ENCODE results near the gene OR1N2. TPM values are rescaled to one million over a fixed set of nuclear protein-coding genes. Genes with fewer than 3 reads are reported as not detected.
"Not testable (repeated sequence)": the region's sequence is repeated elsewhere in the genome, so short reads cannot be mapped to it uniquely, and the experiment has no call there.

OR1N2 gene
- total RNA-seq, 4 donors from 2014 or later = not detected

DNA sequence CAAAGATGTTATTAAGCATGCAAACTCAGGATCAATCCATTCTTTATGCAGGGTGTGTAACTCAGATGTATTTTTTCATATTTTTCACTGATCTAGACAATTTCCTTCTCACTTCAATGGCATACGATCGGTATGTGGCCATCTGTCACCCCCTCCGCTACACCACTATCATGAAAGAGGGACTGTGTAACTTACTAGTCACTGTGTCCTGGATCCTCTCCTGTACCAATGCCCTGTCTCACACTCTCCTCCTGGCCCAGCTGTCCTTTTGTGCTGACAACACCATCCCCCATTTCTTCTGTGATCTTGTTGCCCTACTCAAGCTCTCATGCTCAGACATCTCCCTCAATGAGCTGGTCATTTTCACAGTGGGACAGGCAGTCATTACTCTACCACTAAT is 33.5 kb upstream of the OR1N2 start:
- Histone ChIP-seq H3K4me3 (no peak overlapping the region), H3K36me3 (no peaks in the 10 kb centered on the region), H3K4me1 (no peaks in the 10 kb centered on the region), H3K27me3 (no peaks in the 10 kb centered on the region), H3K27ac (no peak overlapping the region), H3K9me3 (no peaks in the 10 kb centered on the region)
- no peak for TF ChIP-seq POLR2A (IDR thresholded peaks at IDR 0.05)
- no peak for TF ChIP-seq EP300 (IDR thresholded peaks at IDR 0.05)
- TF ChIP-seq CTCF (IDR thresholded peaks at IDR 0.05) = no peak
- TF ChIP-seq POLR2AphosphoS5 (IDR thresholded peaks at IDR 0.05) = no peak
- 96% methylated on average over 3 of the region's 3 CpGs for WGBS
- DNase-seq (ENCODE audit: low spot score in 2 of 2) = no peak

- Histone ChIP-seq H3K9me3 (no peaks in the 10 kb centered on the region), H3K27ac (no peak overlapping the region), H3K27me3 (no peaks in the 10 kb centered on the region), H3K4me1 (no peaks in the 10 kb centered on the region), H3K4me3 (no peak overlapping the region), H3K36me3 (no peaks in the 10 kb centered on the region)
- TF ChIP-seq CTCF (IDR thresholded peaks at IDR 0.05) (no peak), EP300 (IDR thresholded peaks at IDR 0.05) (no peak), POLR2AphosphoS5 (IDR thresholded peaks at IDR 0.05) (no peak), POLR2A (IDR thresholded peaks at IDR 0.05) (no peak)
- 85% methylated on average over 10 of the region's 10 CpGs for WGBS
- no peak for DNase-seq (ENCODE audit: low spot score in 2 of 2)
Measured at GRCh38 chr9:122526602-122527001, 26.3 kb upstream of the OR1N2 start.

- WGBS = 73% methylated on average over 3 of the region's 3 CpGs
- DNase-seq (ENCODE audit: low spot score in 2 of 2) = no peak
- H3K9me3 ChIP-seq = no peaks in the 10 kb centered on the region
- no peak within 1 kb of the TSS for H3K27ac ChIP-seq
- H3K4me1 ChIP-seq = no peaks in the 10 kb centered on the region
- no peak within 1 kb of the TSS for H3K4me3 ChIP-seq
- TF ChIP-seq EP300 (IDR thresholded peaks at IDR 0.05) (no peak), POLR2AphosphoS5 (IDR thresholded peaks at IDR 0.05) (no peak)
- no peaks in the 10 kb centered on the region for H3K36me3 ChIP-seq
- no peaks in the 10 kb centered on the region for H3K27me3 ChIP-seq
Measured at GRCh38 chr9:122527193-122527592, 25.7 kb upstream of the OR1N2 start, which contains the start of gene OR1N1. Gene OR1N1 (minus strand): TSS chr9:122527293. CDS start chr9:122527293, 0 bp downstream.

DNA sequence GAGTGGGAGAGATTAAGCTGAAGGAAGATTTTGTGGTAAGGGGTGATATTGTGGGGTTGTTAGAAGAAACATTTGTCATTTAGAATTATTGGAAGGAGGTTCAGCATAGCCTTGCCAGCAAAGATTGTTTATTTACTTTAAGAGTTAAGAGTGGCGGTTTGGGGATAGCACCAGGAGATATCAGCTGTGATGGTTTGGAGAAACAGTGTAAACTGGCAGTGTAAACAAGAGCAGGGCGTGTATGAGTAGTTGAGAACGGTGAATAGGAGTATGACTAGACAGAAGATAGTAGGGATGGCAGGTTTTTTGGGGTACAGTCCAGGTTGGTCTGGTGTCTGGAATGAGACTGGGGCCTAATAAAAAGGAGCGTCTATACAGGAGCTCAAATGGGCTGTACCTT is 21.8 kb upstream of the OR1N2 start:
- WGBS = 81% methylated on average over 4 of the region's 4 CpGs
- not testable (repeated sequence) for DNase-seq (ENCODE audit: low spot score in 2 of 2); H3K27me3 ChIP-seq; H3K36me3 ChIP-seq; H3K4me3 ChIP-seq; H3K4me1 ChIP-seq; H3K9me3 ChIP-seq; H3K27ac ChIP-seq

- Histone ChIP-seq H3K36me3 (no peaks in the 10 kb centered on the region), H3K9me3 (no peaks in the 10 kb centered on the region), H3K27ac (no peak overlapping the region), H3K4me3 (no peak overlapping the region), H3K27me3 (no peaks in the 10 kb centered on the region), H3K4me1 (no peaks in the 10 kb centered on the region)
- whole genome bisulfite sequencing = 96% methylated on average over 1 of the region's 1 CpG
- DNase-seq (ENCODE audit: low spot score in 2 of 2) = no peak
- TF ChIP-seq POLR2A (IDR thresholded peaks at IDR 0.05) = no peak
- no peak for TF ChIP-seq EP300 (IDR thresholded peaks at IDR 0.05)
- TF ChIP-seq CTCF (IDR thresholded peaks at IDR 0.05) = no peak
Measured at GRCh38 chr9:122536134-122536533, 16.8 kb upstream of the OR1N2 start.

- not testable (repeated sequence) for H3K27ac ChIP-seq; H3K27me3 ChIP-seq; H3K36me3 ChIP-seq; DNase-seq (ENCODE audit: low spot score in 2 of 2); H3K4me3 ChIP-seq; H3K9me3 ChIP-seq; H3K4me1 ChIP-seq
- WGBS = 58% methylated on average over 7 of the region's 7 CpGs
Measured at GRCh38 chr9:122537066-122537465, 15.8 kb upstream of the OR1N2 start.

DNA sequence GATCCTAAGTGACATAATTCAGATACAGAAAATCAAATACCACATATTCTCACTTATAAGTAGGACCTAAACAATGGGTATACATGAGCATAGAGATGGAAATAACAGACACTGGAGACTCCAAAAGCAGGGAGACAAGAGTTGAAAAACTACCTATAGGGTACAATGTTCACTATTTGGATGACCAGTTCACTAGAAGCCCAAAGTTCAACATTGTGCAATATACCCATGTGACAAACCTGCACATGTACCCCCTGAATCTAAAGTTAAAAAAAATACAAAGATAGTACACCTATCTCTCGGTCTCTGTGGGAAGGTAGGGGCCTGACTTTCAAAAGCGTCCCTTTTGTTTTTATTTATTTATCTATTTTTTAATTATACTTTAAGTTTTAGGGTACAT is 14.2 kb upstream of the OR1N2 start:
- no peak for TF ChIP-seq CTCF (IDR thresholded peaks at IDR 0.05)
- no peak for TF ChIP-seq POLR2A (IDR thresholded peaks at IDR 0.05)
- no peak for TF ChIP-seq POLR2AphosphoS5 (IDR thresholded peaks at IDR 0.05)
- no peak for TF ChIP-seq EP300 (IDR thresholded peaks at IDR 0.05)
- WGBS = 64% methylated on average over 2 of the region's 2 CpGs
- Histone ChIP-seq H3K27ac (no peak overlapping the region), H3K4me1 (no peaks in the 10 kb centered on the region), H3K9me3 (no peaks in the 10 kb centered on the region), H3K4me3 (no peak overlapping the region), H3K27me3 (no peaks in the 10 kb centered on the region), H3K36me3 (no peaks in the 10 kb centered on the region)
- DNase-seq (ENCODE audit: low spot score in 2 of 2) = no peak

Measured in suprapubic skin (tissue), 4 donors.